Progenitor cell of endocrine pancreas (in vitro differentiated cells): ENCODE data around the gene OXLD1. TPM values are rescaled to one million over a fixed set of nuclear protein-coding genes. Genes with fewer than 3 reads are reported as not detected.

ENCODE experiments used
- DNase-seq: peaks from one replicate; pipeline ENCODE4 v3.0.0; 2021; ENCODE audit warnings: low spot score; ENCODE audit not compliant: unreplicated experiment
- H3K27ac Mint-ChIP-seq: 2 replicates; pipeline ENCODE4 v1.8.0; 2021; ENCODE audit warnings: mild to moderate bottlenecking, moderate library complexity, mixed read lengths
- H3K27me3 Mint-ChIP-seq: 2 replicates; pipeline ENCODE4 v1.8.0; 2021; ENCODE audit warnings: mixed read lengths
- H3K36me3 Mint-ChIP-seq: 2 replicates; pipeline ENCODE4 v1.8.0; 2022; ENCODE audit warnings: mixed read lengths; ENCODE audit not compliant: insufficient read depth
- H3K4me1 Mint-ChIP-seq: 2 replicates; pipeline ENCODE4 v1.8.0; 2021; ENCODE audit warnings: low read depth, mixed read lengths
- H3K4me3 Mint-ChIP-seq: 2 replicates; pipeline ENCODE4 v1.8.0; 2021; ENCODE audit warnings: low read depth, mild to moderate bottlenecking, moderate library complexity, mixed read lengths
- H3K9me3 Mint-ChIP-seq: 2 replicates; pipeline ENCODE4 v1.8.0; 2021; ENCODE audit warnings: low read depth, mixed read lengths
- long read RNA-seq: library from polyadenylated mRNA; unstranded; transcript quantifications from one replicate; pipeline ENCODE4 v2.0.0, GENCODE V29; 2020
- total RNA-seq: library from RNA; stranded (reverse); gene quantifications from 2 replicates; pipeline ENCODE4 v1.2.1, GENCODE V29; 2021
- TF ChIP-seq, protein P1 (sequence below): fragments of 200-600 bp; sonication (generic); IDR thresholded peaks from one replicate; pipeline ENCODE4 v1.5.0; 2021; ENCODE audit warnings: antibody characterized with exemption, mild to moderate bottlenecking; ENCODE audit not compliant: unreplicated experiment

OXLD1 gene
- 18.6 and 23.6 TPM in 2 replicates for total RNA-seq
- long read RNA-seq, partial matches to known transcripts, result 0 of 1 reads
- long read RNA-seq, other reads (novel, unspliced or antisense), result 0 of 1 reads

- Mint-ChIP-seq H3K4me1 (peaks cover 18% of the 10 kb centered on the region), H3K36me3 (peaks cover 8% of the 10 kb centered on the region), H3K4me3 (peak within 1 kb of the TSS; percentile 96), H3K27ac (peak within 1 kb of the TSS; percentile 96), H3K27me3 (no peaks in the 10 kb centered on the region), H3K9me3 (no peaks in the 10 kb centered on the region)
- TF ChIP-seq, protein P1, sequence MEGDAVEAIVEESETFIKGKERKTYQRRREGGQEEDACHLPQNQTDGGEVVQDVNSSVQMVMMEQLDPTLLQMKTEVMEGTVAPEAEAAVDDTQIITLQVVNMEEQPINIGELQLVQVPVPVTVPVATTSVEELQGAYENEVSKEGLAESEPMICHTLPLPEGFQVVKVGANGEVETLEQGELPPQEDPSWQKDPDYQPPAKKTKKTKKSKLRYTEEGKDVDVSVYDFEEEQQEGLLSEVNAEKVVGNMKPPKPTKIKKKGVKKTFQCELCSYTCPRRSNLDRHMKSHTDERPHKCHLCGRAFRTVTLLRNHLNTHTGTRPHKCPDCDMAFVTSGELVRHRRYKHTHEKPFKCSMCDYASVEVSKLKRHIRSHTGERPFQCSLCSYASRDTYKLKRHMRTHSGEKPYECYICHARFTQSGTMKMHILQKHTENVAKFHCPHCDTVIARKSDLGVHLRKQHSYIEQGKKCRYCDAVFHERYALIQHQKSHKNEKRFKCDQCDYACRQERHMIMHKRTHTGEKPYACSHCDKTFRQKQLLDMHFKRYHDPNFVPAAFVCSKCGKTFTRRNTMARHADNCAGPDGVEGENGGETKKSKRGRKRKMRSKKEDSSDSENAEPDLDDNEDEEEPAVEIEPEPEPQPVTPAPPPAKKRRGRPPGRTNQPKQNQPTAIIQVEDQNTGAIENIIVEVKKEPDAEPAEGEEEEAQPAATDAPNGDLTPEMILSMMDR, result no peak
- DNase-seq, result peak; percentile 90
These were observed at the start of gene OXLD1, which contains the start of gene CCDC137 for GRCh38 chr17:81666342-81667191. OXLD1 (minus strand) TSS chr17:81666605; CDS start chr17:81666577, 28 bp downstream. CCDC137 (plus strand) TSS chr17:81666737; CDS start chr17:81666767, 30 bp downstream.

DNA sequence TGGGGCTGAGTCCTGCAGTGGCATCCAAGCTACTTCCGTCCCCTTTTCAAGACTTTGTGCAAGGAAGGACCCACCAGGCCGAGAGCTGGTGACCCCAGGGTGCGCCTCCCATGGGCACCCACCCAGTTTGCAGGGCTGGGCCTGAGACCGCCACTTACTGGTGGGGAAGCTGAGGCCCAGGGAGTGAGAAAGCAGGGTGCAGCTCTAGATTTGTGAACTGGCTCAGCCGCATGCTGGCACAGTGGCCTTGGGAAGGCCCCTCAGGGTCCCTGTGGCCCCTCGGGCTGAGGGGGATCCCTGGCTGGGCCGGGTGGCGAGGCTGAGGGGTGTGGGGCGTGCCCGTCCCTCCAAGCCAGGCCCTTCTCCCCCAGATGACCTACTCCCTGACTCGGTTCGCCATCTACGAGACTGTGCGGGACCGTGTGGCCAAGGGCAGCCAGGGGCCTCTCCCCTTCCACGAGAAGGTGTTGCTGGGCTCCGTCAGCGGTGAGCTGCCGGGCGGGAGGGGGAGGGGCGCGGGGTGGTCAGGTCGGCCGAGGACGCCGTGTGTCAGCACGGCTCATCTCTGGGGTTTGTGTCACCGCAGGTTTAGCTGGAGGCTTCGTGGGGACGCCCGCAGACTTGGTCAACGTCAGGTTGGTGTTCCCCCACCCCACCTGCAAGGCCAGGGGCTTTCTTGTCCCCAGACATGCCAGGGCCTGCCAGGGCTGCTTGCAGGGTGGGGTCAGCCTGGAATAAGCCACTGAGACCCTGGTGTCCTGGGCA is 48.9 kb upstream of the OXLD1 start:
- H3K9me3 Mint-ChIP-seq, result no peaks in the 10 kb centered on the region
- H3K4me1 Mint-ChIP-seq, result peaks cover 20% of the 10 kb centered on the region
- H3K36me3 Mint-ChIP-seq, result peaks cover 1% of the 10 kb centered on the region
- peaks cover 5% of the 10 kb centered on the region for H3K27me3 Mint-ChIP-seq
- no peak for DNase-seq
- no peak overlapping the region for H3K4me3 Mint-ChIP-seq
- no peak overlapping the region for H3K27ac Mint-ChIP-seq
- TF ChIP-seq, protein P1, result no peak

- no peak overlapping the region for H3K27ac Mint-ChIP-seq
- no peak for DNase-seq
- no peak overlapping the region for H3K4me3 Mint-ChIP-seq
- peaks cover 20% of the 10 kb centered on the region for H3K4me1 Mint-ChIP-seq
- peaks cover 1% of the 10 kb centered on the region for H3K36me3 Mint-ChIP-seq
- TF ChIP-seq, protein P1, result no peak
- no peaks in the 10 kb centered on the region for H3K9me3 Mint-ChIP-seq
- H3K27me3 Mint-ChIP-seq, result peaks cover 5% of the 10 kb centered on the region
These were observed 48.2 kb upstream of the OXLD1 start for GRCh38 chr17:81714412-81715106.

GRCh38 chr17:81713556-81714411 is 47.4 kb upstream of the OXLD1 start:
- Mint-ChIP-seq H3K4me3 (peak overlapping the region; percentile 91), H3K27me3 (peaks cover 5% of the 10 kb centered on the region), H3K36me3 (peaks cover 1% of the 10 kb centered on the region), H3K27ac (peak overlapping the region; percentile 97), H3K4me1 (peaks cover 20% of the 10 kb centered on the region), H3K9me3 (no peaks in the 10 kb centered on the region)
- DNase-seq, result no peak
- TF ChIP-seq, protein P1, result no peak
